ENCODE data around the gene PILRB.
A peak's percentile ranks its signal among the peaks of the same experiment; 100 is the strongest.
"Not testable (repeated sequence)": the region's sequence is repeated elsewhere in the genome, so short reads cannot be mapped to it uniquely, and the experiment has no call there.

Gene PILRB

DNA sequence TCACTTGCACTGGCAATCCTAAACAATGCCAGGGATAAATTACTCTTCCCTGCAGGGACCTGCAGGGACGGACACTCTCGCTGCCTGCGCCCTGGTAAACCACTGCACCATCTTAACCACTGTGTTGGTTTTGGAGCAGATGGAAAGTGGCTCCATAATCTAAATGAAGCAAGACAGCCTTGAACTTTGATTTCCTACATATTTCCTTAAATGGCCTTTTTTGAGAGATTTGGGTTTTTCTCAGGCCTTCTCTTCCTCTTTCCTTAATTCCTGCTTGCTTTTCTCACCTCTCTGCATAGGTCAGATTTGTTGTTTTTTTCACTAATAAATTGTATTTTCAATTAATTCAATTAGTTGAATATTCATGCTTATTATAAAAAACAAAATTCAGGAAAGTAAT, 18.1 kb downstream of the PILRB start:
- no peak for DNase-seq (ENCODE audit: low read depth in 3 of 3)

DNA sequence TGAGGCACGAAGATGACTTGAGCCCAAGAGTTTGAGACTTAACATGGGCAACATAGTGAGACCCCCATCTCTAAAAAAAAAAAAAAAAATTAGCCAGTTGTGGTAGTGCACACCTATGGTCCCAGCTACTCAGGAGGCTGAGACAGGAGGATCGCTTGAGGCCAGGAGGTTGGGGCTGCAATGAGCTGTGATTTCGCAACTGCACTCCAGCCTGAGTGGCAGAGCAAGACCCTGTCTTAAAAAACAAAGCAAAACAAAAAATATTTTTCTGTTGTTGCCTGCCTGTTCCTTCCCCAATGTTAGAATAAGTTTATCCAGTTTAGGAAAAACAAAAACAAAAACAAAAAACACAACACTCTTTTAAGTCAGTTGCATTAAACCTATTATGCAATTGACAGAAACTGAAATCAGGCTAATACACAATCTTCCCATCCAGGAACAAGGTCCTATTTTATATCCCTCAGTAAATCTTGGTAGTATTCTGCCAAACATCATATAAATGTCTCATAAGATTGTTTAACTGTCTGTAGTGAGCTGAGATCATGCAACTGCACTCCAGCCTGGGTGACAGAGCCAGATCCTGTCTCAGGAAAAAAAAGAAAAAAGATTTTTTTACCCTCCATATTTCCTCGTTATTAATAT, 20.3 kb downstream of the PILRB start:
- DNase-seq (ENCODE audit: low read depth in 3 of 3) = no peak

DNA sequence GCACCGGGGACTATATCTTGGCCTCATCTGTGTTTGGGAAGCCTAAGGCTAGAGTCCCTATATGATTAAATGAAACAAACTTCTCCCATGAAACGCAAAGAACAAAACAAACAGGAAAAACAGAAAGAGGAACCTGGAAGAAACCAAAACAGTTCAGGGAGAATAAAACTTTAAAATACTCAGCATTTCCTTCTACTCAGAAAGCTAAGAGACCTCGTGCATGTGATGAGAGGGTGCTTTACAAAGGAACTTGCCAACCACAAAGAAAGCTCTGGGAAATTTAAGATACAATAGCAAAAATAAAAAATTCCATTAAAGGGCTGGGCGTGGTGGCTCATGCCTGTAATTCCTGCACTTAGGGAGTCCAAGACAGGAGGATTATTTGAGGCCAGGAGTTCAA, 22.3 kb downstream of the PILRB start:
- no peak for DNase-seq (ENCODE audit: low read depth in 3 of 3)

DNA sequence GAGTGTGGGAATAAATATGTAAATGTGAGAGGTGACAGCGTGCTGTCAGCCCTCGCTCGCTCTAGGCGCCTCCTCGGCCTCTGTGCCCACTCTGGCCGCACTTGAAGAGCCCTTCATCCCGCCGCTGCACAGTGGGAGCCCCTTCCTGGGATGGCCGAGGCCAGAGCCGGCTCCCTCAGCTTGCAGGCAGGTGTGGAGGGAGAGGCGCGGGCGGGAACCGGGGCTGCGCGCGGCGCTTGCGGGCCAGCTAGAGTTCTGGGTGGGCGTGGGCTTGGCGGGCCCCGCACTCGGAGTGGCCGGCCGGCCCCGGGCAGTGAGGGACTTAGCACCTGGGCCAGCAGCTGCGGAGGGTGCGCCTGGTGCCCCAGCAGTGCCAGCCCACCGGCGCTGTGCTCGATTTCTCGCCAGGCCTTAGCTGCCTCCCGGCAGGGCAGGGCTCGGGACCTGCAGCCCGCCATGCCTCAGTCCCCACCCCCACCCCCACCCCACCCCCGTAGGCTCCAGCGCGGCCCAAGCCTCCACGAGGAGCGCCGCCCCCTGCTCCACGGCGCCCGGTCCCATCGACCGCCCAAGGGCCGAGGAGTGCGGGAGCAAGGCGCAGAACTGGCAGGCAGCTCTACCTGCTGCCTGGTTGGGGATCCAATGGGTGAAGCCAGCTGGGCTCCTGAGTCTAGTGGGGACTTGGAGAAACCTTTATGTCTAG, 23.8 kb downstream of the PILRB start:
- DNase-seq (ENCODE audit: low read depth in 3 of 3) = not testable (repeated sequence)

DNA sequence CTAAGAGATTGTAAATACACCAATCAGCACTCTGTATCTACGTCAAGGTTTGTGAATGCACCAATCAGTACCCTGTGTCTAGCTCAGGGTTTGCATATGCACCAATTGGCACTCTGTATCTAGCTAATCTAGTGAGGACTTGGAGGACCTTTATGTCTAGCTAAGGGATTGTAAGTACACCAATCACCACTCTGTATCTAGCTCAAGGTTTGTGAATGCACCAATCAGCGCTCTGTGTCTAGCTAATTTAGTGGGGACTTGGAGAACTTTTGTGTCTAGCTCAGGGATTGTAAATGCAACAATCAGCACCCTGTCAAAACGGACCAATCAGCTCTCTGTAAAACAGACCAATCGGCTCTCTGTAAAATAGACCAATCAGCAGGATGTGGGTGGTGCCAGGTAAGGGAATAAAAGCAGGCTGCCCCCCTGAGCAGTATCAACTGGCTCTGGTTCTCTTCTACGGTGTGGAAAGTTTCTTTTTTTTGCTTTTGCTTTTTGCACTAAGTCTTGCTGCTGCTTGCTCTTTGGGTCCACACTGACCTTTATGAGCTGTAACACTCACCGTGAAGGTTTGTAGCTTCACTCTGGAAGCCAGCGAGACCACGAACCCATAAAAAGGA, 24.4 kb downstream of the PILRB start:
- not testable (repeated sequence) for DNase-seq (ENCODE audit: low read depth in 3 of 3)

DNA sequence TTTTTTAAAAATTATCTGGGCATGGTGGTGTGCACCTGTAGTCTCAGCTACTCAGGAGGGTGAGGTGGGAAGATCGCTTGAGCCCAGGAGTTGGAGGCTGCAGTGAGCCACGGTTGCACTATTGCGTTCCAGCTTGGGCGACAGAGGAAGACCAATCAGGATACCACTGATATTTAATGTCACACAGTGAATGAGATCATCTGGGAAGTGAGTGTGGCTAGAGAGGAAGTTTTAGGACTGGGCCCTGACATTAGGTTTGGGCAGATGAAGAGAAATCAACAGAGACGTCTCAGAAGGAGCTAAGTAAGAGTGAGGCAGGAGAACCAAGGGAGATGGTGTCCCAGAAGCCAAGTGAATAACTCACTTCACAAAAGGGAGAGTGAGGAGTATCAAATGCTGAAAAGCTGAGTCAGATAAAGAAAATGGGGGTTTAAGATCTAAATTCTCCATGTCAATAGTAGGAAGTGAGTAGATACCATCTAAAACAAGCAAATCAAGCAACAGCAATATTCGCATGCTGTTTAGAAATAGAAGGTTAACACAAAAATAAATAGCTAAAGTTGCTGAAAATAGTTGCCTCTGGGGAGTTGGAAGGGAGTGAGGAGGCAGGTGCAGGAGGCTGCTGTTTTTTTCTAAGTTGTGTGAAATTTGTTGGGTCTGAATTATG, 26.8 kb downstream of the PILRB start:
- DNase-seq (ENCODE audit: low read depth in 3 of 3) = no peak

DNA sequence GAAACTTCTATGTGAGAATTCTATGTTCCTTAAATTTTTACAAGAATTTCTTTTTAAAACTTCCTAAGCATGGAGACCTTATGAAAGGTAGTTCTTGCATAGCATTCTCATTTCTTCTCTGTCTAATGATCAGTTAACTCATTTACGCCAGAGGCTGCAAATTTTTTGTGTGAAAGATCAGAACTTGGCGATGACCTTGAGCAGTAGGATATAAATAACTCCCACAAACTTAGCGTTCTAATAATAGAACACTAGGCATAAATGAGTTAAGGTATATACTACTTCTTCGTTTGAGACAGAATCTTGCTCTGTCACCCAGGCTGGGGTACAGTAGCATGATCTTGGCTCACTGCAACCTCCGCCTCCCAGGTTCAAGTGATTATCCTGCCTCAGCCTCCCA, 29.0 kb downstream of the PILRB start:
- DNase-seq (ENCODE audit: low read depth in 3 of 3) = no peak

DNA sequence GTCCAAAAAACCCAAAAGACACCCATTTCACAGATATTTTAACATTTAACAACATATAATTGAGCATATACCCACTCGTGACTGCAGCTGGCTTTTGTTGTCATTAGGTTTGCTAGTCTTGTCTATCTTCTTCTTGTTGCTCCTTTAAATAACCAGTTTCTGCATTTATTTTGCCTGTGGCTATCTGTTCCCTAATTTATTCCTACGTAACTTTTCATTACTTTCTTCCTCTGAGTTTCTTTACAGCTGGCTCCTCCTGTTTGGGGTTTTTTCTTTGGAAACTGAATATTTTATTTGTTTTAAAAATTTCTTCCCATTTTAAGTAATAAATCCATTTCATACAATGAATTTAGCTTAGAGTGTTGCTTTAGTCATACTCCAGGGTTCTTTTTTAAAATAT, 29.8 kb downstream of the PILRB start:
- DNase-seq (ENCODE audit: low read depth in 3 of 3) = no peak

DNA sequence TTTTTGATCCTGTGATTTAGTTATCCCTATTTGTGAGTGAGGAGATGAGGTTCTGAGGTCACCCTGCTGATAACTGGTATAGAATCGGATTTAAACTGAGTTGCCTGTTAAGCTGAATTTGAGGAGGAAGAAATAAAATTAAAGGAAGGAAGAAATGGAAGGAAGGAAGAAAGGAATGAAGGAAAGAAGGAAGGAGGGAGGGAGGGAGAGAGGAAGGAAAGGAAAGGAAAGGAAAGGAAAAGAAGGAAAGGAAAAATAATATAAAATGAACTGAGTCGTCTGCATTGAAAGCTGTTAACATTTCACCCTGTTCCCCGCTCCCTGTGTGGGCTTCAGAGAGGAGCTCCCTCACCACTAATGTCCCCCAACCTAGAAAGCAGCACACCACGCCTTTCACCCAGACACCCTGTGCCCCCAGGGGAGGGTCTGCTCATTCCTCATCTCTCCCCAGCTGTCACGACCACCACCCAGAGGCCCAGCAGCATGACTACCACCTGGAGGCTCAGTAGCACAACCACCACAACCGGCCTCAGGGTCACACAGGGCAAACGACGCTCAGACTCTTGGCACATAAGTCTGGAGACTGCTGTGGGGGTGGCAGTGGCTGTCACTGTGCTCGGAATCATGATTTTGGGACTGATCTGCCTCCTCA, 31.6 kb downstream of the PILRB start:
- no peak for DNase-seq (ENCODE audit: low read depth in 3 of 3)

DNA sequence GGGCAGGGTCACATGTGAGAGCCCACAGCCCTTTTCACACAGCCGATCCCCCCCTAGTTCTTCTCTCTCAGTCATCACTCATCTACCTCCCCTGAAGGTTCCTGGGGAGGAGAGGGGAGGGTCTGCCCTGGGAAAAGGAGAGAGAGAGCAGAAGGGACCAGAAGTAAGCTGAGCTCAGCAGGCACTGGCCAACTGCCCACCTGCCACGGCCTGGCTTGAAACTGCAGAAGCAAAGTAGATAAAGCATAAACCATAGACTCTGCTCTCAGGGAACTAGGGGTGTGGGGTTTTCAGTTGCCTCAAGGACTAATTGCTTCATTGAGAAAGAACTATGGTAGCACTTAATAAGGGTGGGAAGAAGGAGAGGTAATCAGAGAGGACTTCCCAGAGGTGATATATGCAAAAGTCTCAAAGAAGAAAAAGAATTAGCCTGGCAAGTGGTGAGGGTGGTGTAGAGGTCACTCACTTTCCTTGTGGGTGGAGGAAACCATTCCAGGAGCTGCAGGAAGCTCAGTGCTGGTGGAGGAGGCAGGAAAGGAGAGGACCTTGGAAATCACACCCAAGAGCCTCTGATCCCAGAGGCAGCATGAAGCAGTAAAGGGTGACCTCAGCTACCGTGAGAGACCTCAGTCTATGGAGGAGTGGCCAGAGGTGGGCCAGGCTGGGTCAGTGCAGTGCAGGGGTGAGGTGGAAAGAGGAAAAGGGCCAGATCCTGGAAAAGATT, 32.5 kb downstream of the PILRB start:
- DNase-seq (ENCODE audit: low read depth in 3 of 3) = no peak

DNA sequence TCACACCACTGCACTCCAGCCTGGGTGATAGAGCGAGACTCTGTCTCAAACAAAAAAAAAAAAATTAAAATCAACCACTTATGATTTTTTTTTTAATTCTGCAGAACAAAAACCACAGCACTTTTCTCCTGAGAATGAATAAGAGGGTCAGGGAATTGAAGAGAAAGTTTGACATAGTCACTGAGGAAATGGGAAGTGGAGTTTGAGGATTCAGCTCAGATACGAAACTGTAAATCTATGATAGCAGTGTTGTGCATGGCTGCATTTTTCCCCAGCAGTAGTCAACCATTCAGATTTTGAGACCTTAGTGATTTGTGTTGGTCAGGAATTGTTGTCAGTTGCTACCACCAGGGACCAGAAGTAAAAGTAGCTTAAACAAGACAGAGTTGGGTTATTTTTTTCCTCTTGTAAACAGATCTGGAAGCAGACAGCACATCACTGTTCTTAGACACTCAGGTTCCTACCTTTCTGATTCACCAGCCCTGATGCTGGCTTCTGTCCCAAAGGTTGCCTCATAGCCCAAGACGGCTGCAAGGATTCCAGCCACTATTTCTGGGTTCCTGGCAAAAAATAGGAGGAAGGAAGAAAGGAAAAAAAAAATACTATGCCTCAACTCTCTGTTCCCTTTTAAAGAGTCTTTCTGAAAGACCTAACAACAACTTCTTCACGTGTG, 35.5 kb downstream of the PILRB start:
- DNase-seq (ENCODE audit: low read depth in 3 of 3) = no peak

DNA sequence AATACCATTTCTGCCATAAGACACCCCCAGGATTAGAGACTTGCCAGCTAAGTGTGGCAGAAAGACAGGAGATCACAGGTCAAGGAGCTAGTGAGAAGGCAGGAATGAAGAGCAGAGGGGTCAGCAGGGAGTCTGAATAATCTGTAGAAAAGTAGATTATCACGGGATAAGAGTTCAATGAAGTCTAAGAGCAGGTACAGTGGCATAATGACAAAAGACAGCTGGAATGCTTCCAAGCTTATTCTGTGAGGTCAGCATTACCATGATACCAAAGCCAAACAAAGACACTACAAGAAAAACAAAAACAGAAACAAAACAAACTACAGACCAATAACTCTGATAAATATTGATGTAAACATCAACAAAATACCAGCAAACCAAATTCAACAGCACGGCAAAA, 36.2 kb downstream of the PILRB start:
- DNase-seq (ENCODE audit: low read depth in 3 of 3) = no peak

DNA sequence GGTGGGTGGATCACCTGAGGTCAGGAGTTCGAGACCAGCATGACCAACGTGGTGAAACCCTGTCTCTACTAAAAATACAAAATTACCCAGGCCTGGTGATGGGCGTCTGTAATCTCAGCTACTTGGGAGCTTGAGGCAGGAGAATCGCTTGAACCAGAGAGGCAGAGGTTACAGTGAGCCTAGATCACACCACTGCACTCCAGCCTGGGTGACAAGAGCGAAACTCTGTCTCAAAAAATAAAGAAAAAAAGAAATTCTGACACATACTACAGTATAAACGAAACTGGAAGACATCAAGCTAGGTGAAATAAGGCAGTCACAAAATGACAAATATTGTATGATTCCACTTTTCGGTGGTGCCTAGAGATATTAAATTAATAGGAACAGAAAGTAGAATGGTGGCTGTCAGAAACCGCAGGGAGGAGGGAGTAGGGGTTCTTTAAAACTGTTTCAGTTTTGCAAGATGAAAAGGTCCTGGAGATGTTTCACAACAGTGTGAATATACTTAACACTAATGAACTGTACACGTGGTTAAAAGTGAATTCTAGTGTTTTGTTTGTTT, 38.6 kb downstream of the PILRB start:
- peak in 2 of 3 experiments; percentile 39 to 47 for DNase-seq (ENCODE audit: low read depth in 3 of 3)

DNA sequence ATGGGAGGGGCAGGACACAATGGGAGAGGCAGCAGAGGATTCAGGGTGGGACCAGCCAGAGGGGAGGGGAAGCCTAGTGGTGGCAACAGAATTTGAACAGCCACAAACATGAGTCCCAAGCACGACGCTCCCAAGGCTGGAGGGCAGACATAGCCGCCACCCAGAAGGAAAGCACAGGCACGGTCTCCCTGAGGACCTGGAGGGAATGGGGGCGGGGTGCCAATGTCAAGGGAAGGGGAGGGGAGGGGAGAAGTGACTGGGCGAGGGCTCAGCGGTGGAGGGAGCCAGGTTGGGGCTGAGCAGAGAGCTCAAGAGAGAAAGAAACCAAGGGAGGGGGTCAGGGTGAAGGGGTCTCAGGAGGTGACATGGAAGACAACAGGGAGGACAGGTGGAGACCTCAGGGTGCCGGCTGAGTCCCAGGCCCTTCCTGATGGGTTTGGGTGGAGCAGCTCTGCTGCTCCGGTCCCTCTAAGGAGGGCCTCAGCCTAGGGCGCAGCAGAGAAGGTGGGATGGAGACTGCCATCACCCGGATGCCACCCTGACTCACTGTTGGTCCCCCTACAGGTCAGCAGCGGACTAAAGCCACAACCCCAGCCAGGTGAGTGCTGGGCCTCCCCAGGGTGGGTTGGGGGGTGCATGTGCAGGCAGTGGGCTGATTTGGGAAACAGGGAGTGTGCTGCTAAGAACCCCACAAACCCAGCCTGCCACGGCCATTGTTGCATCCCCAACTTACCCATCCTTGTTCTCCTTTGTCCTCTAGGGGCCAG, 39.6 kb downstream of the PILRB start:
- DNase-seq (ENCODE audit: low read depth in 3 of 3) = no peak

DNA sequence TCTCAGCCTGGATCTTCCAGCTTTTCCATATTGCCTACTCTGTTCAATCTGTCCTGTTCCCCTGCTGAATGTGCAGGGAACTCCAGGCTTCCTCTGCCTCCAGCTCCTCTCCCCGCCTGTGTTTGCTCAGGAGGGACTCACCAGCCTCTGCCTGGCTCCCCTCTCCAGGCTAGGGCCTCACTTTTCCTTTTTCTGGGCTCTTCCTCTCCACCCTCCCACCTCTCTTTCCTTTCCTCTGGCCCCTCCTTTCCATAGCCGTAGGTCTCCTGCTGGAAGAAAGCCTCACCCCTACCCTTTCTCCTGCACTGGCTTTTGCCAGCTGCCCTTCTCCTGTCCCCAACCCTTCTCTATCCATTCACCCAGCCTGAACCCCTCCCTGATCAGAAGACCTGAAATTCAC, 40.3 kb downstream of the PILRB start:
- DNase-seq (ENCODE audit: low read depth in 3 of 3) = no peak

DNA sequence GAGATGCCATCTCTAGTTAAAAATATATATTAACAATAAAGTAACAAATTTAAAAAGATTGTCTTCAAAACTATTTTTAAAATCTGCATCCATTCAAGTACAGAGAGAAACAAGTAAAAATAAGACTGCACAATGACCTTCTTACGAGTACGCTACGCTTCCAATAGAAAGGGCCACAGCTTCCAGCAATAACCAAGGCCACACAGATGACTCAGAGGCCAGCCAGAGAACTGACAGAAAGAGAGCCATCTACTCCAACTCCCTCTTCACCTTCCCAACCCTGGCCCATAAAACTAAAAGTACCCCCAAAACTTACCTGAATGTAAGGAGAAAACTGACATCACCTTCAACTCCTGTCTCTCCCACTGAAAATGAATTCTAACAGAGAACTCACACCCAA, 42.1 kb downstream of the PILRB start:
- no peak for DNase-seq (ENCODE audit: low read depth in 3 of 3)

DNA sequence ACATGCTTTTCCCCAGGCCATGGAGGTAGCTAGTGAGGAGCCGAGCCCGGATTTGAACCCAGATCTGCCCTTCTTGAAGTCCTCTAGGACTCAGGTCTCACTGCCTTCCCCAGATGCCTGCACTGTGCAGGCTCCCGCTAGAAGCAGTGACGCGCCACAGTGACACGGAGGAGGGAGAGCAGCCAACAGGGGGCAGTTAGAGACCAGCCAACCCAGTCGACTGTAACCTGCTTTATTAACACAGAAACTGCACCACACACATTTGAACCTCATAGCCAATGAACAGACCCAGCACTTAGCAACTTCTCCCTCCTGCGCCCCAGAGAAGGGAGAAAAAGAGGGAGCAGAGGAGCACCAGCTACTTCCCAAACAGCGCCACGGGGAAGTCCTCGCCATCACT, 42.7 kb downstream of the PILRB start:
- no peak for DNase-seq (ENCODE audit: low read depth in 3 of 3)

DNA sequence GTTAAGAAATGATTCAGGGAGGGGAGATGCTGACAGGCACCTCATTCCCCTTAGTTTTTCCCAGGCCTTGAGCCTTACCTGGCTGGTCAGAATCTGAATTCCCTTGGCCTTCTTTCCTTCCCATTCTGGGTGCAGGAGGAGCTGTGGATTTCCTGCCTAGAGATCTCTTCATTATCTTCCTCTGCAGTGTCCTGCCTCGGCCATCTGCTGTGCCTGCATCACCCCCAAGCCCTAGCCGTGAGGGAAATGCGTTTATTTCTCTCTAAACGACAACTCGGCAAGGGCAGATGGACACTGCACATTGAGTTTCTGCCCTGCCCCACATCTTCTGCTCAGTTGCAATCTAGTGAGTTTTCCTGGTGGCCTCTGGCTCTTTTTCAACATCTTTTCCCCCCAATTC, 43.9 kb downstream of the PILRB start:
- DNase-seq (ENCODE audit: low read depth in 3 of 3) = no peak

DNA sequence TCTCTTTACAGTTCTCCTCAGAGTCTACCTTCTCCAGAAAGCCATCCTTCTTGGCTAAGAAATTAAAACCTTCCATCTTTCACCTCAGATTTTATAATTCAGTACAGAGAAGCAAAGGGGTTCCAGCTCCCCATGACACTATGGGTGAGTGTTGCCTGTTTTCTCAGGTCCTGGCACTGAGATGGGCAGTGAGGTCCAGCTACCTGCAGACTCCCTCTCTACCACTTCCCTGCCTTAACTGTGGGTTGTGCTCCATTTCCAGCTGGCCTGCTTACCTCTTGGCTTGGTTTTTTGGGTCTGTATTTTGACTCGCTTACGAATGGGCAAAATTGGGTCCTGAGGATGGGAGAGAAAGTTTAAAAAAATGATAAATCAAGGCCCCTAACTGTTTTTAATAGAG, 44.3 kb downstream of the PILRB start:
- DNase-seq (ENCODE audit: low read depth in 3 of 3) = no peak

DNA sequence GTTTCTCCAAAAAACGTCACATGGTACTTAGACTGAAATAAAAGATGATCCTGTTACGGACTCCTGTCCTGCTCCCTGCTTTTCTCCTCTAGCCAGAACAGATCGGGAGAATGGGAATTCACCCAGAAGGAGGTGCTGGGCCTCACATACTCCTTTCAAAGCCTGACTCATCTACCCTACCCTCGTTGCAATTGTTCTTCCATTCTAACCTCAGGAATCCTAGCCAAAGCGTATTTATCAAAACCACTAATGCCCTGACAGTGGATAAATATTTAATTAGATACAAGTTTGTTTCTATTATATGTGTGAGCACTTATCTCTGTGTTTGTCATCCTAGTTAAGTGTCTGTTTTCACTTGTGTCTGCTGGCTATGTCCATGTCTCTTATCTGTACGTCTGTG, 48.9 kb downstream of the PILRB start:
- DNase-seq (ENCODE audit: low read depth in 3 of 3) = no peak
